HPDE6-E6E7 (cell line): Measurements from ENCODE around the gene HOXC9.
A peak's percentile ranks its signal among the peaks of the same experiment; 100 is the strongest.

ENCODE experiments used
- DNase-seq: peaks from one replicate; pipeline ENCODE4 v3.0.0; 2011; ENCODE audit warnings: missing footprints; ENCODE audit errors: extremely low spot score

Gene HOXC9

GRCh38 chr12:54028314-54029201 is 28.6 kb downstream of the HOXC9 start, which contains the start of gene HOXC6:
HOXC6 (plus strand) TSS chr12:54028440; CDS start chr12:54028522, 82 bp downstream.
- no peak for DNase-seq

- DNase-seq, result no peak
Measured at GRCh38 chr12:54029529-54030441, 29.8 kb downstream of the HOXC9 start.

GRCh38 chr12:54030442-54030801 is 30.5 kb downstream of the HOXC9 start:
- DNase-seq, result no peak

GRCh38 chr12:54030889-54031471 is 31.0 kb downstream of the HOXC9 start:
- no peak for DNase-seq

GRCh38 chr12:54031480-54031879 is 31.5 kb downstream of the HOXC9 start:
- no peak for DNase-seq

DNA sequence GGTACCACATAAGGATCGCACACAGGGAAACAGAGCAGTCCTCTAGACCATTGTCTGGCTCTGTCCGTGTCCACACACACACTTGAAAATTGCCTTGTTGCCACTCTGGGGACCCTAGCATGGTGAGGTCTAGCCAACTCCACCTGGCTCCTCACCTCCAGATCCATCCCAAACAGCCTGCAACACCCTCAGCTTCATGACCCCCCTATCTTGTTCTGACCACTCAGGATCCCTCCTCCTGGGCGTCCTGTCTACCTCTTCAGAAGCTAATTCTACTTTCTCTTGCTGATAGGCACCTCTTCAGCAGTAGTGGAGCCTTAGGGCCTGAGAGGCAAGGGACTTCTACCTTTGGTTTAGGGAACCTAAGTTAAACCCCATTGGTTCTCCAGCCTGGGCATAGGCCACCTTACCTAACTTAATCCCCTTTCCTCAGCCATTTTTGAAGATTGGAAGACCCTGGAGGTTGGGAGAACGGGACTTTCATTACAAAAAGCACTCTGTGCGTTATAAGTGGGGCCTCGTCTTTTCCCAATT is 32.2 kb downstream of the HOXC9 start:
- no peak for DNase-seq

- peak; percentile 52 for DNase-seq
Measured at GRCh38 chr12:54032627-54033100, 32.7 kb downstream of the HOXC9 start, which contains the start of gene HOXC5. HOXC5 (plus strand) TSS chr12:54033050; CDS start chr12:54033123, 73 bp downstream.

DNA sequence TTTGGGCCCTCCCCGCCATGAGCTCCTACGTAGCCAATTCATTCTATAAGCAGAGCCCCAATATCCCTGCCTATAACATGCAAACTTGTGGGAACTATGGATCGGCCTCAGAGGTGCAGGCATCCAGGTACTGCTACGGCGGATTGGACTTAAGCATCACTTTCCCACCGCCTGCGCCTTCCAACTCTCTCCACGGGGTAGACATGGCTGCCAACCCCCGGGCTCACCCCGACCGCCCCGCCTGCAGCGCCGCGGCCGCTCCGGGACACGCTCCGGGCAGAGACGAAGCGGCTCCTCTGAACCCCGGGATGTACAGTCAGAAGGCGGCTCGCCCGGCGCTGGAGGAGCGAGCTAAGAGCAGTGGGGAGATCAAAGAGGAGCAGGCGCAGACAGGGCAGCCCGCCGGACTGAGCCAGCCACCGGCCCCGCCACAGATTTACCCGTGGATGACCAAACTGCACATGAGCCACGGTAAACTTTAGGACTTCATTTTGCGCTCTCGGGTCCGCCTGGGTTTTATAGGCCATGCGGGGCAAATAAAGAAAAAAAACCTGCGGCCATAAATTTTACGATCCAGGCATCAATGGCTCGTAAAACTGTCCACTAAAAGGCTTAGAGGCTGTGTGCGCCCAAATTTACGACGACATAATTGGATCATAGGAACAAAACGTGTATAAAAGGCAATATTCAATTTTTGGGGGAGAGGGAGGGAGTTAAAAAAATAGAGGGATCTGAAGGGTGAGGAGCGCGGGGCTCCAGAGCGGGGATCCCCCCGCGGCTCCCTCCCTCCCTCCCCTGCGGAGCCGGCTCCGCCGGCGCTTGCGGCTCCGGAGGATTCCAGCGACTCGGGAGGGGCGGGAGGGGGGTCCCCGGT is 33.4 kb downstream of the HOXC9 start:
- DNase-seq, result no peak

GRCh38 chr12:54033980-54034784 is 34.2 kb downstream of the HOXC9 start:
- no peak for DNase-seq

DNA sequence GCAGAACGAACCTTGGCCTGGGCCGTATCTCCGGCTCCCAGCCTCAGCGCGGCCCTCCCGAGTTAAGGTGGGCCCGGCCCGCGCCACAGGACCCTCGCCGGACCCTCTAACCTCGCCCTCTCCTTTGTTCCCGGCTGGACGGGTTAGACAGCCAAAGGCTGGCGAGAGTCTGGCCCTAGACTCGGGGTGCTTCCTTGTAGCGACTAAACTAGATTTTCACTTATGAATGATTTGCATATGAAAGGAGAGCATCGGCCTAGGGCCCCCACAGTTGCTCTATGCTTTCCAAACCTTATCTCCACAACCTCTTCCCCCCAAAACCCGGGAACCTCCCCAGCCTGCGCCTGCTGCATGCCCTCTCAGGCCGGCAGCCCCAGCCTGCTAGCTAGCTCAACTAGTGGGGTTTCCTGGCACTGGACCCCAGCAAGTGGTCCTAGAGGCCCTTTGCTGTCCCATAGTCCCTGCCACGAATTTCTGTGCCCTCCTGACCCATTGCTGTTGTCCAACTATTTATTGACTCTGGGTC is 34.9 kb downstream of the HOXC9 start:
- no peak for DNase-seq

- DNase-seq, result no peak
Measured at GRCh38 chr12:54035568-54036264, 35.8 kb downstream of the HOXC9 start.

DNA sequence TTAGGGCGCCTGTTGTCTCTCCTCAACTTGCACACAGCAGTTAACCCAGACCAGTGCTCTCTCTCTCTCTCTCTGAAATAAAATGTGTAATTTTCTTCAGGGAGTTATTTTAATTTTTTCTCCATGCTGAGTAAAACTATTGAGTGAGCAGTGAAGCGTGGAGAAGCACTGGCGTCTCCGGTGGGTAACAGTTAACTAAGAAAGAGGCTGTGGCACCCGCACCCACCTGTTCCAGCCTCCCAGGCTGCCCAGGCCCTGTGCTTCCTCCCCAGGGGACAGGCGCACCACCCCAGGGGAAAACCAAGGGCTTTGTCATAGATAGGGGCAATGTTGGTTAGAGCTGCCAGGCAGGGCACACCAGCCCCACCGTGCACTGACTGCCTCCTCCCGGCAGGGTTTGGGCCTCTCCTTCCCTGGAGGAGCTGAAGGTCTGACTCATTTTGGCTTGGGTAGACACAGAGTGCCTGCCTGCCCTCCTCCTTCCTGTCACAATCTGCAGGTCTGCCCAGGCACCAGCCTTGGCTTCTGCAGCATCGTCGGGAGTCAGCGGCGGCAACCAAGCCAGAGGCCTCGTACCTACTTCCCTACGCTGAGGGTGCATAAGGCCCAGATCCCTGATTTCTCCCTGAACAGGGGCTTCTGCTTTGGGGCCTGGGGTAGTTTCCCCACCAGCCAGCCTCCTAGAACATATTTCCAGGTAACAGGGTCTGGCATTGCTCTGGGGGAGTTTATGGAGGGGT is 36.8 kb downstream of the HOXC9 start:
- DNase-seq, result no peak

DNA sequence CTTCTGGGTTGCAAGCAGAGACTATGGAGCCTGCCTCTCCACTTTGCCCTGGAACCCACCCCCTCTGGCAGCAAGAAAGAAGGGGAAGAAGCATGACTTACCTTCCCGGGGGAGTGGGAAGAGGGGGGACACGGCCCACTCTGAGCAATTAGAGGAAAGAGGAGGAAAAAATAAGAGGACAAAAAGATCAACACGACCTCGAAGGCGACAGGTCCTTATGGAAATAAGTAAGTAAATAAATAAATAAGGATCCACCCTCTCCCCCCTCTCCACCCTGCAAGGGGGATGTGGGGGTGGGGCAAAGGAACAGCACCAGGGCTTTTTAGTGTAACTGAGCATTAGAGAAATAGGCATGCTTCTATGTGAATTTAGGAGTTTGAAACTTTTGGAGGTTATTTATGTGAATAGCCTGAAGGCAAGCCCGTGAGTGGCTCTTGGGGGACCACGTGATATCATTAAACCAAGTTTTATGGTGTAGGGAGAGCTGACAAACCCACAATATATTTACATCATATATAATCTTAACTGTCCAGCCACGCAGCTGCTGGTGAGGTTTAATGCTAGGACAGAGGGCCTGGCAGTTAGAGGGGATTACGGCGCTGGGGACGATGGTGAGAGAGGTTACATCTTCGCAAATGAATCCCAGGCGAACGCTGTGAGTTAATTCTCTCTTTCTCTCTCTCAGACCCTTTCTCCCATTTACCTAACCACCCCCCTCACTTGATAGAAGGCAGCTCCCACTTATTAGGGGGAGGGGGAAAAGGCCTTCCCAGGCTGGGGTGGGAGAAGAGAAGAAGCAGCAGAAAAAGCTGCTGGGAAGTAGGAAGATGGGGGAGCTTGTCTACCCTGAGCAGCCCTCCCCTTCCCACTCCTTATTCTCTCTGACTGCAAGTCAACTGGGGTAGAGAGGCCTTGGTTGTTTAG is 37.7 kb downstream of the HOXC9 start:
- DNase-seq, result no peak

DNA sequence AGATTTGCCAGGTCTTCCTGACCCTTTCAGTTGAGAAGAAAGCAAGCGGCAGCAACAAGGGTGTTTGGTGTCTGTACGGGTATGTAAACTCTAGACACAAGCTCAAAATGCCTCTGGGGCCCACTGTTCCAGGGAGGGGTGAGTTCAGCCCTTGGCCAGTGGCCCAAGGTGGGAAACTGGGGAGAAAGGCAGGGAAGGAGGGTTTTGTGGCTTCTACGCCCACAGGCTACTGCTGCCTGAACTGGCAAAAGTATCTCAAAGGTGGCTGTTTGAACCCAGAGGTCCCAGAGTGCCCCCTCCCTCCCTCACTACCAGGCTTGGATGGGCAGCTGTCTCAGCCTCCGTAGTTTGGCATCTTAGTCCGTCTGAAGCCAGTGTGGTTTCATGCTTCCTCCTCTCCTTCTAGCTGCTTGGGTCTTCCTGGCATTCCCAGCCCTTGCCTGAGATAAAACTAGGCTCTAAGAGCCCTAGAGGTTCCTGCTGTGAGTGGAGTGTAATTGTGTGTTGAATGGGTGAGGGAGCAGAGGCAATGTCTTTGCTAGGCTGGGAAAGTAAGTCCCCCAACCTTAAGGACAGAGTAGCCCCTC is 38.4 kb downstream of the HOXC9 start:
- DNase-seq, result no peak

DNA sequence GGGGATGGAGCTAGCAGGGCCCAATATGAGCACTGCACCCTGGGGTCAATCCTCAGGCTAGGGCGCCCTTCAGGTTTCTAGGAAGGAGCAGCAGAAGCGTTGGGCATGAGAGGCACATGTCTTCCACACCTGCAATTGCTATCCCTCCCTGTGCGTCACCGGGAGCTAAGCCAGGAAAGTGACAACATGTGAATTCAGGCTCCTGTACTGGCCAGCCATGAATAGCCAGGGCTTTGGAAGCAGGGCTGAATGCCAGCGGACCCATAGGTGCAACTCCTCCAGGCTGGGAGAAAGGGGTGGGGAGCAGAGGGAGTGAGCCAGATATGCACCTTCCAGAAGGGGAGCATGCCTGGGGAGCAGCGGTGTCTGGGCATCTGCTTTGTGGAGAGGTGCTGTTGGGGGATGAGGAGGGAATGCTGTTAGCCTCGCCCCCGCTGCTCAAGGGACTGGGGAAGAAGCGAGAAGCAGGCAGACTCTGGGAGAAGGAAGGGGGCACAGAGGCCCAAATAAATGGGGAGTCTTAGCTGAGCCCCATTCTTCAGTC is 39.0 kb downstream of the HOXC9 start:
- no peak for DNase-seq

GRCh38 chr12:54039417-54040147 is 39.6 kb downstream of the HOXC9 start:
- DNase-seq, result no peak
